Caco-2 (cell line): ENCODE results near the gene TBL1X. TPM values are rescaled to one million over a fixed set of nuclear protein-coding genes. Genes with fewer than 3 reads are reported as not detected.

Source experiments
- BruUV-seq: library from RNA; stranded (reverse); fragments of 400-500 nt; replicated peaks from 2 replicates; lab custom pipeline; 2021; lab: Mats Ljungman, UMichigan
- CTCF ChIA-PET: fragments of 300-600 bp; sonication (Branson Sonifier 250); formaldehyde crosslinking; loops from one replicate; lab custom pipeline; 2022; ENCODE audit warnings: antibody characterized with exemption; lab: Charles Lee
- POLR2A ChIA-PET: fragments of 300-600 bp; sonication (Branson Sonifier 250); formaldehyde crosslinking; loops from one replicate; lab custom pipeline; 2022; ENCODE audit warnings: antibody characterized with exemption; lab: Charles Lee
- DNase-seq, 2 experiments: peaks; one replicate each; pipeline versions ENCODE4 v3.0.0 to v3.0.0-alpha.2; 2020 to 2022
- H3K27me3 ChIP-seq: replicated peaks from 2 replicates; pipeline ENCODE4 v1.6.0; 2011; ENCODE audit warnings: low read length; ENCODE audit not compliant: control insufficient read depth, insufficient read depth
- H3K36me3 ChIP-seq: 2 replicates; pipeline ENCODE4 v1.5.1; 2011; ENCODE audit warnings: low read length; ENCODE audit not compliant: control insufficient read depth, insufficient read depth
- H3K4me1 ChIP-seq: fragments of 250-450 bp; sonication (Bioruptor Pico); 2 replicates; pipeline ENCODE4 v1.5.1; 2020; ENCODE audit warnings: mild to moderate bottlenecking
- H3K4me3 ChIP-seq: 2 replicates; pipeline ENCODE4 v1.5.1; 2011; ENCODE audit warnings: low read depth, mild to moderate bottlenecking, control low read depth, low read length
- H3K9me3 ChIP-seq: fragments of 250-450 bp; sonication (Bioruptor Pico); 2 replicates; pipeline ENCODE4 v1.5.1; 2020; ENCODE audit warnings: mild to moderate bottlenecking, moderate library complexity
- H3K27ac Mint-ChIP-seq: one replicate; pipeline ENCODE4 v1.8.0; 2022; ENCODE audit warnings: mixed read lengths; ENCODE audit not compliant: unreplicated experiment
- H3K27me3 Mint-ChIP-seq: one replicate; pipeline ENCODE4 v1.8.0; 2022; ENCODE audit warnings: mixed read lengths; ENCODE audit not compliant: insufficient read depth, unreplicated experiment
- H3K36me3 Mint-ChIP-seq: one replicate; pipeline ENCODE4 v1.8.0; 2022; ENCODE audit warnings: mild to moderate bottlenecking, mixed read lengths; ENCODE audit not compliant: insufficient read depth, unreplicated experiment
- H3K4me1 Mint-ChIP-seq: one replicate; pipeline ENCODE4 v1.8.0; 2022; ENCODE audit warnings: low read depth, mixed read lengths; ENCODE audit not compliant: unreplicated experiment
- H3K4me3 Mint-ChIP-seq: one replicate; pipeline ENCODE4 v1.8.0; 2022; ENCODE audit warnings: mild to moderate bottlenecking, moderate library complexity, mixed read lengths; ENCODE audit not compliant: unreplicated experiment
- H3K9me3 Mint-ChIP-seq: one replicate; pipeline ENCODE4 v1.8.0; 2022; ENCODE audit warnings: mixed read lengths; ENCODE audit not compliant: unreplicated experiment
- intact Hi-C: fragments of 100-400 bp; cut with micrococcal nuclease; formaldehyde crosslinking; loops from one replicate; pipeline ENCODE4 v1.10.0; 2022; ENCODE audit not compliant: unreplicated experiment
- total RNA-seq: library from RNA; stranded (reverse); gene quantifications from 2 replicates; pipeline ENCODE4 v1.2.3, GENCODE V29; 2022
- TF ChIP-seq, protein P1 (sequence below), 2 experiments: fragments of 200-600 bp in 1 of 2; IDR thresholded peaks; 1 replicate in 1 of 2; 2 replicates in 1 of 2; pipeline versions ENCODE4 v1.5.1 to v1.8.0; 2011 to 2022; ENCODE audit warnings: antibody characterized with exemption in 1 of 2, control low read depth in 1 of 2, inconsistent platforms in 1 of 2, low read depth in 1 of 2, low read length in 1 of 2, mild to moderate bottlenecking in 1 of 2, moderate library complexity in 1 of 2; ENCODE audit not compliant: insufficient read depth in 1 of 2, severe bottlenecking in 1 of 2, unreplicated experiment in 1 of 2

The TBL1X gene
- total RNA-seq, 1 experiment from 2014 or later: 84.2 TPM

DNA sequence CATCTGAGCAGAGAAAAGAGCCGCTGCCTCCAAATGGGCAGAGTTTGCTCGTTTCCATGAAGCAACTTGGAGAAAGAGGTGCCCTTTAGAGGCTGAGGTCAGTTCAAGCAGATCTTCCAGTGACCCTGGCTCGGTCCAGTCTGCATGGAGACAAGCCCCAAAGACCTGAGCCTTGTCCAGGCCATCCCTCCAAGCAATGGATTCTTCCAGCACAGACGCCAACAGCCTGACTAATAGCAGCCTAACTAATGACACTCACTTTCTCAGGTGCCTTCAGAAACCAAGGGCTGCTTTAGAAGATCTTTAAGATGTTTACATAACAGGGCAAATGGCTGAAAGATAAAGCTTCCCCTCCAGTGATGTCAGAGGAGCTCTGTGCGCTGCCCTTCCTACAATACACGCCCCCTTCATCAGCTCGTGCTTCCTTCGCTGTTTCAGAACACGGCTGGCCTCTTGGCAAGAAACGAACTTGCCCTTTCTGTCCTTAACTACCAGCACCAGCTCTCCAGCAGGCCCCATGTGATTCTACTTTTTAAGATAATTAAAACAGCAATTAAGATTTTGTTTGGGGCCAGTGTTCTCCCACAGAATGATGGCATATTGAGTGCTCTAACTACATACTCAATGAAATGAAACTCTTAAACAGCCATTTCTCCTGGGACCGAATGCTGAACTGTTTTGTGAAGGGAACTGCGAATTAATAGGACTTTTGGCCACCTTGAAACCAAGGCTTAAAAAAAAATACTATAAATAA, 181.8 kb downstream of the TBL1X start:
- Histone ChIP-seq H3K9me3 (no peaks in the 10 kb centered on the region), H3K4me1 (no peaks in the 10 kb centered on the region), H3K27me3 (no peaks in the 10 kb centered on the region), H3K36me3 (no peaks in the 10 kb centered on the region), H3K4me3 (no peak overlapping the region)
- CTCF ChIA-PET: no interaction called here
- Mint-ChIP-seq H3K4me3 (no peak overlapping the region), H3K27me3 (no peaks in the 10 kb centered on the region), H3K4me1 (no peaks in the 10 kb centered on the region), H3K36me3 (peaks cover 22% of the 10 kb centered on the region), H3K27ac (no peak overlapping the region), H3K9me3 (no peaks in the 10 kb centered on the region)
- DNase-seq: no peak
- intact Hi-C loops: no loop called here
- POLR2A ChIA-PET: no interaction called here
- no TSS peak for BruUV-seq
- TF ChIP-seq, protein P1, sequence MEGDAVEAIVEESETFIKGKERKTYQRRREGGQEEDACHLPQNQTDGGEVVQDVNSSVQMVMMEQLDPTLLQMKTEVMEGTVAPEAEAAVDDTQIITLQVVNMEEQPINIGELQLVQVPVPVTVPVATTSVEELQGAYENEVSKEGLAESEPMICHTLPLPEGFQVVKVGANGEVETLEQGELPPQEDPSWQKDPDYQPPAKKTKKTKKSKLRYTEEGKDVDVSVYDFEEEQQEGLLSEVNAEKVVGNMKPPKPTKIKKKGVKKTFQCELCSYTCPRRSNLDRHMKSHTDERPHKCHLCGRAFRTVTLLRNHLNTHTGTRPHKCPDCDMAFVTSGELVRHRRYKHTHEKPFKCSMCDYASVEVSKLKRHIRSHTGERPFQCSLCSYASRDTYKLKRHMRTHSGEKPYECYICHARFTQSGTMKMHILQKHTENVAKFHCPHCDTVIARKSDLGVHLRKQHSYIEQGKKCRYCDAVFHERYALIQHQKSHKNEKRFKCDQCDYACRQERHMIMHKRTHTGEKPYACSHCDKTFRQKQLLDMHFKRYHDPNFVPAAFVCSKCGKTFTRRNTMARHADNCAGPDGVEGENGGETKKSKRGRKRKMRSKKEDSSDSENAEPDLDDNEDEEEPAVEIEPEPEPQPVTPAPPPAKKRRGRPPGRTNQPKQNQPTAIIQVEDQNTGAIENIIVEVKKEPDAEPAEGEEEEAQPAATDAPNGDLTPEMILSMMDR (IDR thresholded peaks at IDR 0.05; ENCODE audit: insufficient read depth in 1 of 2, low read depth in 1 of 2, low read length in 1 of 2, severe bottlenecking in 1 of 2, unreplicated experiment in 1 of 2): no peak

DNA sequence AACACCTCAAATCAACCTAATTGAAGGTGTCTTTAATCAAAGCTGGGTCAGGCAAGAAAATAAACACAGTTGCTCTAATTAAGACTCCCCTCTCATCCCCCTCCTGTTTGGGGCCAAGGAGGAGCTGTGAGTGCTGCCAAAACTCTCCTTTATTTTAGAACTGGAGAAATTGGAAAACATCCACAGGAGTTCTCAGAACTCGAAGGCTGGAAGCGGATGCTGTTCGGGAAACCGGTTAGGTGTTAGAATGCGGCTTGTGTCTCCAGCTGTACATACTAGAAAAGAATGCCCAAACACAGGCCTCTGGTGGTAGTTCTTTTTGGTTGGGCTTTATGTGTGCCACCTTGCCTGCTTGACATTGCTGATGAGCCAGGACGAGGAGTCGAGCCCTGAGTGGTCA, 182.6 kb downstream of the TBL1X start:
- H3K27me3 Mint-ChIP-seq: no peaks in the 10 kb centered on the region
- H3K9me3 Mint-ChIP-seq: no peaks in the 10 kb centered on the region
- BruUV-seq: no TSS peak
- H3K27me3 ChIP-seq: no peaks in the 10 kb centered on the region
- no peak for DNase-seq
- H3K36me3 Mint-ChIP-seq: peaks cover 27% of the 10 kb centered on the region
- no peak overlapping the region for H3K4me3 Mint-ChIP-seq
- H3K4me3 ChIP-seq: no peak overlapping the region
- no peaks in the 10 kb centered on the region for H3K9me3 ChIP-seq
- TF ChIP-seq, protein P1 (IDR thresholded peaks at IDR 0.05; ENCODE audit: insufficient read depth in 1 of 2, low read depth in 1 of 2, low read length in 1 of 2, severe bottlenecking in 1 of 2, unreplicated experiment in 1 of 2): no peak
- ChIA-PET CTCF (no interaction called here), POLR2A (no interaction called here)
- intact Hi-C loops: no loop called here
- no peaks in the 10 kb centered on the region for H3K4me1 Mint-ChIP-seq
- H3K27ac Mint-ChIP-seq: no peak overlapping the region
- no peaks in the 10 kb centered on the region for H3K4me1 ChIP-seq
- no peaks in the 10 kb centered on the region for H3K36me3 ChIP-seq

DNA sequence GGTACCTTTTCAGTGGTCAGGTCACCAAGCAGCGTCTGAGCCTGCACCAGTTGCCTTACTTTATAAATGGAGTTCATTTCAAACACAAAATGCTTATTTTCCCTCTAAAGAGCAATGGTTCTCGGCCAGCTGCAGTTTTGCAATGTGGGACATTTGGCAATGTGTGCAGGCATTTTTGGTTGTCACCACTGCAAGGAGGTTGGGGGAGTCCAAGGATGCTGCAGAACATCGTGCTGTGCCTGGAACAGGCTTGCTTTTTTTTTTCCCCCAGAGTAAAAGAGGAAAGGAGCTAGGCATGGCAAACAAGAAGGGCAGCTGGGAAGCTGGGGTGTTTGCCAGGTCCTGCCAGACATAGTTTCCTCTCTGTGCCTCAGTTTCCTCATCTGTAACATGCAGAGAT, 185.2 kb downstream of the TBL1X start:
- H3K27ac Mint-ChIP-seq: no peak overlapping the region
- CTCF ChIA-PET: no interaction called here
- H3K4me3 ChIP-seq: no peak overlapping the region
- no peaks in the 10 kb centered on the region for H3K4me1 ChIP-seq
- H3K4me1 Mint-ChIP-seq: no peaks in the 10 kb centered on the region
- H3K27me3 Mint-ChIP-seq: no peaks in the 10 kb centered on the region
- no peak overlapping the region for H3K4me3 Mint-ChIP-seq
- DNase-seq: no peak
- peaks cover 2% of the 10 kb centered on the region; the same call in 1 of the 2 replicates for H3K36me3 ChIP-seq
- H3K9me3 Mint-ChIP-seq: no peaks in the 10 kb centered on the region
- intact Hi-C loops: no loop called here
- TF ChIP-seq, protein P1 (IDR thresholded peaks at IDR 0.05; ENCODE audit: insufficient read depth in 1 of 2, low read depth in 1 of 2, low read length in 1 of 2, severe bottlenecking in 1 of 2, unreplicated experiment in 1 of 2): no peak
- H3K36me3 Mint-ChIP-seq: peaks cover 30% of the 10 kb centered on the region
- BruUV-seq: no TSS peak
- H3K27me3 ChIP-seq: no peaks in the 10 kb centered on the region
- no peaks in the 10 kb centered on the region for H3K9me3 ChIP-seq
- POLR2A ChIA-PET: no interaction called here
